ENCODE measurements around the gene SIK1.
"Not testable (repeated sequence)": the region's sequence is repeated elsewhere in the genome, so short reads cannot be mapped to it uniquely, and the experiment has no call there.

SIK1 gene

GRCh38 chr21:43439316-43440075, 12.6 kb upstream of the SIK1 start:
- not testable (repeated sequence) for DNase-seq

GRCh38 chr21:43436272-43436671, 9.3 kb upstream of the SIK1 start:
- DNase-seq = not testable (repeated sequence)

- DNase-seq = not testable (repeated sequence)
These were observed 6.6 kb upstream of the SIK1 start for GRCh38 chr21:43433340-43434136.

- DNase-seq = not testable (repeated sequence)
These were observed 4.0 kb upstream of the SIK1 start for GRCh38 chr21:43430830-43431416.

GRCh38 chr21:43428964-43429363, 2.0 kb upstream of the SIK1 start:
- not testable (repeated sequence) for DNase-seq

- DNase-seq = not testable (repeated sequence)
These were observed 270 bp upstream of the SIK1 start for GRCh38 chr21:43427242-43427559.

- DNase-seq = not testable (repeated sequence)
These were observed 927 bp downstream of the SIK1 start for GRCh38 chr21:43426004-43426403.

- not testable (repeated sequence) for DNase-seq
These were observed 7.5 kb downstream of the SIK1 start for GRCh38 chr21:43419475-43419874.

GRCh38 chr21:43414576-43414975, 12.4 kb downstream of the SIK1 start:
- DNase-seq = not testable (repeated sequence)

GRCh38 chr21:43412020-43412788, 14.7 kb downstream of the SIK1 start:
- not testable (repeated sequence) for DNase-seq

GRCh38 chr21:43410456-43411068, 16.4 kb downstream of the SIK1 start:
- DNase-seq = not testable (repeated sequence)

- DNase-seq = not testable (repeated sequence)
These were observed 19.8 kb downstream of the SIK1 start for GRCh38 chr21:43407139-43407538.

- DNase-seq = not testable (repeated sequence)
These were observed 22.5 kb downstream of the SIK1 start for GRCh38 chr21:43404450-43404849.

GRCh38 chr21:43403651-43404430, 23.1 kb downstream of the SIK1 start:
- DNase-seq = not testable (repeated sequence)

GRCh38 chr21:43401125-43401524, 25.8 kb downstream of the SIK1 start:
- not testable (repeated sequence) for DNase-seq

- DNase-seq = not testable (repeated sequence)
These were observed 27.3 kb downstream of the SIK1 start for GRCh38 chr21:43399595-43400015.

GRCh38 chr21:43399136-43399535, 27.8 kb downstream of the SIK1 start:
- DNase-seq = not testable (repeated sequence)

- DNase-seq = not testable (repeated sequence)
These were observed 28.4 kb downstream of the SIK1 start for GRCh38 chr21:43398533-43398932.

GRCh38 chr21:43398000-43398399, 28.9 kb downstream of the SIK1 start:
- not testable (repeated sequence) for DNase-seq

GRCh38 chr21:43397439-43397808, 29.5 kb downstream of the SIK1 start:
- not testable (repeated sequence) for DNase-seq

GRCh38 chr21:43396788-43397438, 30.0 kb downstream of the SIK1 start:
- not testable (repeated sequence) for DNase-seq
